ENCODE measurements around the gene ZNF619.
A peak's percentile ranks its signal among the peaks of the same experiment; 100 is the strongest.

ZNF619 gene

GRCh38 chr3:40524222-40524567, 47.3 kb downstream of the ZNF619 start:
- peak overlapping the region; percentile 72 for H3K27ac ChIP-seq
- DNase-seq (ENCODE audit: low read depth, low spot score) = no peak

- H3K27ac ChIP-seq = peak within 1 kb of the TSS; percentile 72
- peak; percentile 12 for DNase-seq (ENCODE audit: low read depth, low spot score)
Measured at GRCh38 chr3:40524568-40525285, 47.8 kb downstream of the ZNF619 start, which contains the start of gene ZNF621. Gene ZNF621 (plus strand): TSS chr3:40524960. CDS start chr3:40525841, 881 bp downstream.

- no peak overlapping the region for H3K27ac ChIP-seq
- DNase-seq (ENCODE audit: low read depth, low spot score) = no peak
Measured at GRCh38 chr3:40528426-40528825, 51.5 kb downstream of the ZNF619 start.

- H3K27ac ChIP-seq = no peak overlapping the region
- DNase-seq (ENCODE audit: low read depth, low spot score) = no peak
Measured at GRCh38 chr3:40532252-40532651, 55.3 kb downstream of the ZNF619 start.

GRCh38 chr3:40534283-40534682, 57.4 kb downstream of the ZNF619 start:
- H3K27ac ChIP-seq = no peak overlapping the region
- no peak for DNase-seq (ENCODE audit: low read depth, low spot score)
